ENCODE measurements around the gene APBA1. TPM values are rescaled to one million over a fixed set of nuclear protein-coding genes. Genes with fewer than 3 reads are reported as not detected.

Gene APBA1
- total RNA-seq, 2 experiments from 2014 or later = 0.47 to 1.4 TPM

GRCh38 chr9:69555802-69556201 lies 116.4 kb downstream of the APBA1 start:
- Histone ChIP-seq H3K4me3 (ENCODE audit: low read length) (no peak overlapping the region), H3K27me3 (ENCODE audit: control insufficient read depth in 1 of 2, insufficient read depth in 2 of 2, low read length in 2 of 2) (no peaks in the 10 kb centered on the region), H3K36me3 (ENCODE audit: insufficient read depth, low read length) (no peaks in the 10 kb centered on the region), H3K27ac (ENCODE audit: low read depth in 1 of 2, low read length in 2 of 2) (no peak overlapping the region), H3K4me1 (ENCODE audit: insufficient read depth, low read length) (no peaks in the 10 kb centered on the region), H3K9me3 (ENCODE audit: control insufficient read depth in 1 of 2, insufficient read depth in 1 of 2, low read length in 2 of 2) (no peaks in the 10 kb centered on the region)
- no peak overlapping the region for H3K4me3 Mint-ChIP-seq
- DNase-seq = no peak
- no peaks in the 10 kb centered on the region for H3K36me3 Mint-ChIP-seq (ENCODE audit: low read depth)
- TF ChIP-seq CTCF (IDR thresholded peaks at IDR 0.05) = no peak
- H3K9me3 Mint-ChIP-seq = no peaks in the 10 kb centered on the region
- H3K4me1 Mint-ChIP-seq (ENCODE audit: low read depth) = no peaks in the 10 kb centered on the region
- ChIA-PET POLR2A (no interaction called here), CTCF (no interaction called here)
- peaks cover 4% of the 10 kb centered on the region for H3K27me3 Mint-ChIP-seq
- ATAC-seq (ENCODE audit: poor library complexity) = no peak
- no peak overlapping the region for H3K27ac Mint-ChIP-seq
- intact Hi-C loops (cut with DNase I, micrococcal nuclease) = no loop called here

GRCh38 chr9:69554945-69555344 lies 117.2 kb downstream of the APBA1 start:
- intact Hi-C loops (cut with DNase I, micrococcal nuclease) = no loop called here
- ATAC-seq (ENCODE audit: poor library complexity) (no peak), DNase-seq (no peak)
- no peaks in the 10 kb centered on the region for H3K9me3 Mint-ChIP-seq
- Histone ChIP-seq H3K27me3 (ENCODE audit: control insufficient read depth in 1 of 2, insufficient read depth in 2 of 2, low read length in 2 of 2) (no peaks in the 10 kb centered on the region), H3K4me1 (ENCODE audit: insufficient read depth, low read length) (no peaks in the 10 kb centered on the region), H3K27ac (ENCODE audit: low read depth in 1 of 2, low read length in 2 of 2) (no peak overlapping the region), H3K9me3 (ENCODE audit: control insufficient read depth in 1 of 2, insufficient read depth in 1 of 2, low read length in 2 of 2) (no peaks in the 10 kb centered on the region), H3K36me3 (ENCODE audit: insufficient read depth, low read length) (no peaks in the 10 kb centered on the region), H3K4me3 (ENCODE audit: low read length) (no peak overlapping the region)
- CTCF ChIA-PET = no interaction called here
- H3K4me1 Mint-ChIP-seq (ENCODE audit: low read depth) = no peaks in the 10 kb centered on the region
- H3K4me3 Mint-ChIP-seq = no peak overlapping the region
- no peak overlapping the region for H3K27ac Mint-ChIP-seq
- no peak for TF ChIP-seq CTCF (IDR thresholded peaks at IDR 0.05)
- no peaks in the 10 kb centered on the region for H3K36me3 Mint-ChIP-seq (ENCODE audit: low read depth)
- POLR2A ChIA-PET = no interaction called here
- H3K27me3 Mint-ChIP-seq = peaks cover 4% of the 10 kb centered on the region

DNA sequence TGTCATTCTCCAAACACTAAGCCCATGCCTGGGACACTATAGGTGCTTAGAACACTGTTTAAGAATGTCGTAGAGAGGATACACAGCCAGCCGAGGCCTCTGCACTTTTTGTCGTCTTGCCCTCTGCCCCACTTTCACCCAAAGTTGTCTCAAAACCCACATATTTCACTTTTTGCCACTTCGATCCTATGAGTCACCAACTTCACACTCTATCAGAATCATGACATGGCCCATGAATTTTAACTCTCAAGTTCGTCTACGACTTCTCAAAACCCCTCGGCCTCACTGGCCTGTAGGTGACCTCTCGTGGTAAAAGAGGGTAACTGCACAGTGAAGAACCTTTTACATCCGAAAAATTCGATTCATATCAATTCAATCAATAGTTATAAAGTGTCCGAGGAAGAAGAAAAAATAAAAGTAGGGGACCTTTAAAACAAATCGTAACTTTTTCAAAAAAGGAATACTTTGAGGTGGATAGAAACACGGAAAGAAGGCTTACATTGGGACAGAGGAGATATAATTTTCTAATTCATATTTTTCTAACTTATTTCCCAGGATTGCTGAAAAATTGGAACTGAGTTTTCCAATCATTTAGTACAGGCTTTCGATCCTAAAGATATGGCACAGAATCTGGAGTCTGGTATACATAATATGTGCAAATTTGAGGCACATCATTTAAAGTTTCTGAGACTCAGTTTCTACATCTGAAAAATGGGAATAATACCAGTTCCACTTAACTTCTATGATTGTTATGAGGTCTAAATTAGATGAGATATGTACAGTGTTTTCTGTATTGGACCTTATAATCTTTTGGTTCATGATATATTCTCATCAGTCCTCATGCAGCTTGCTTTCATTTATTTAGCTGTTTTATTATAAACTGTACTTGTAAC lies 122.6 kb downstream of the APBA1 start:
- Mint-ChIP-seq H3K27ac (no peak overlapping the region), H3K9me3 (no peaks in the 10 kb centered on the region), H3K4me3 (no peak overlapping the region), H3K4me1 (ENCODE audit: low read depth) (no peaks in the 10 kb centered on the region), H3K27me3 (peaks cover 22% of the 10 kb centered on the region), H3K36me3 (ENCODE audit: low read depth) (no peaks in the 10 kb centered on the region)
- DNase-seq (peak in 7 of 14 experiments; percentile 3 to 61 (median 9)), ATAC-seq (ENCODE audit: poor library complexity) (peak; percentile 60)
- POLR2A ChIA-PET = no interaction called here
- no peak overlapping the region for H3K27ac ChIP-seq (ENCODE audit: low read depth in 1 of 2, low read length in 2 of 2)
- peak; percentile 78 for TF ChIP-seq CTCF (IDR thresholded peaks at IDR 0.05)
- H3K4me3 ChIP-seq (ENCODE audit: low read length) = no peak overlapping the region
- H3K36me3 ChIP-seq (ENCODE audit: insufficient read depth, low read length) = no peaks in the 10 kb centered on the region
- H3K27me3 ChIP-seq (ENCODE audit: control insufficient read depth in 1 of 2, insufficient read depth in 2 of 2, low read length in 2 of 2) = no peaks in the 10 kb centered on the region
- H3K4me1 ChIP-seq (ENCODE audit: insufficient read depth, low read length) = no peaks in the 10 kb centered on the region
- CTCF ChIA-PET = interaction anchor here (1.4 to 2.7 kb wide), 3 partner anchors 10 to 128 kb away, joined by 3 to 10 read pairs (median 9); no protein-coding TSS in a partner anchor
- no peaks in the 10 kb centered on the region for H3K9me3 ChIP-seq (ENCODE audit: control insufficient read depth in 1 of 2, insufficient read depth in 1 of 2, low read length in 2 of 2)
- intact Hi-C loops (cut with DNase I, micrococcal nuclease) = loop anchor here (2.0 to 10.0 kb wide), 3 partner anchors 127 to 495 kb away; no protein-coding TSS in a partner anchor

All from CD4-positive, alpha-beta T cell (primary cell).